H1 (cell line): ENCODE results near the gene GAB2. TPM values are rescaled to one million over a fixed set of nuclear protein-coding genes. Genes with fewer than 3 reads are reported as not detected.

Experiments
- JUN ChIP-seq: IDR thresholded peaks from 2 replicates; pipeline ENCODE4 v1.6.1; 2011; ENCODE audit warnings: low read depth, mild to moderate bottlenecking, improper control_type of control experiment, low read length
- NANOG ChIP-seq: IDR thresholded peaks from 2 replicates; pipeline ENCODE4 v1.6.1; 2011; ENCODE audit warnings: low read length, low read depth, mild to moderate bottlenecking, inconsistent platforms; ENCODE audit not compliant: insufficient read depth, poor library complexity, severe bottlenecking
- POLR2A ChIP-seq, 2 experiments: IDR thresholded peaks; 1 replicate in 1 of 2; 2 replicates in 1 of 2; pipeline ENCODE4 v1.6.1; 2011; ENCODE audit warnings: low read depth in 2 of 2, low read length in 2 of 2, mild to moderate bottlenecking in 2 of 2; ENCODE audit errors: control extremely low read depth in 1 of 2
- POLR2AphosphoS5 ChIP-seq: IDR thresholded peaks from 2 replicates; pipeline ENCODE4 v1.6.1; 2011; ENCODE audit warnings: low read depth, low read length
- polyA plus RNA-seq, 7 experiments: library from polyadenylated mRNA; depleted of rRNA in 3 of 7; stranded (reverse) in 5 of 7; unstranded in 2 of 7; fragments of >200 nt in 5 of 7; fragments of 200-250 nt in 2 of 7; gene quantifications; 1 replicate in 5 of 7; 2 replicates in 1 of 7; 4 replicates in 1 of 7; pipeline versions ENCODE4 v1.2.1 to v1.2.3, GENCODE V29; 2011 to 2013; ENCODE audit warnings: missing spikeins in 2 of 7, mixed read lengths in 2 of 7
- total RNA-seq: library from RNA; stranded (reverse); fragmentation: NEBNext Ultra II Directional; extraction: Animal tissue kit (Norgen Biotek cat#: 25700); gene quantifications from 2 replicates; pipeline ENCODE4 v1.2.1, GENCODE V29; 2021
- TF ChIP-seq, protein P1 (sequence below): IDR thresholded peaks from 2 replicates; pipeline ENCODE4 v1.6.1; 2012; ENCODE audit warnings: low read length, inconsistent platforms

The GAB2 gene
- total and polyA plus RNA-seq, 2 of the 8 experiments (the other 6 are each of a cell fraction or from before 2014, with no cell fraction given): 6.3 to 14.0 TPM

DNA sequence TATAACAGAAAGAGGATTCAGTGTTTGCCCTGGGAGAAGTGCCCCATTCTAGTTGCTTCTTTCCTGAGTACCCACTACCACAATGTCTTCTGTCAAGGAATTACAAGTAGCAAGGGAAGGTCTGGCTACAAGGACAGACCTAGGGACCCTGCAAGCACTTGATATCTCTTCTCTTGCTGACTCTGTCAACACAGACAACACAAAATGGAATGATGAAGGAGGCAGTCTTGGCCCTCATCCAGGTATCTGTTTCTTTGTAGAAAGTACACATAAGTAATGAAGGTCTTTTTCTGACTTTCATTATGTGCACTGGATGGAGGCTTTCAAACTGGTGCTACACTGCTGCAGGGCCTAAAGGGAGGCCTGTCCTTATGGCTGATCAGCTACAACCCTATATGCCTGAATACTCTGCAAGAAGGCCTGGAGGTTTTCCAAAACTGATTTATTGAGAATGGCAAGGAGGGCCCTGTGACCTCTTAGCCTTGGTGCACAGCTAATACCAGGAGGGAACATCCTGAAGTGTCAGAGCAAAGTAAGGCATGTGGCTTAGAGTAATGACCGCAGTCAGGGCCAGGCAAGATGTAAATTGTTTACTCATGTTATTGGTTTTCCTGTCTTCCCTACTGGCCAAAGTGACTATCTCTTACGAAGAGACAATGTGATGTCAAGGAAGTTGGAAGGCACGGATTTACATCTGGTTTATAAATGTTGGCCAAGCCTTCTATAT, 31.2 kb downstream of the GAB2 start (continued):
- TF ChIP-seq POLR2A (IDR thresholded peaks at IDR 0.05; ENCODE audit: control extremely low read depth in 1 of 2, low read depth in 2 of 2, low read length in 2 of 2): no peak
- TF ChIP-seq, protein P1, sequence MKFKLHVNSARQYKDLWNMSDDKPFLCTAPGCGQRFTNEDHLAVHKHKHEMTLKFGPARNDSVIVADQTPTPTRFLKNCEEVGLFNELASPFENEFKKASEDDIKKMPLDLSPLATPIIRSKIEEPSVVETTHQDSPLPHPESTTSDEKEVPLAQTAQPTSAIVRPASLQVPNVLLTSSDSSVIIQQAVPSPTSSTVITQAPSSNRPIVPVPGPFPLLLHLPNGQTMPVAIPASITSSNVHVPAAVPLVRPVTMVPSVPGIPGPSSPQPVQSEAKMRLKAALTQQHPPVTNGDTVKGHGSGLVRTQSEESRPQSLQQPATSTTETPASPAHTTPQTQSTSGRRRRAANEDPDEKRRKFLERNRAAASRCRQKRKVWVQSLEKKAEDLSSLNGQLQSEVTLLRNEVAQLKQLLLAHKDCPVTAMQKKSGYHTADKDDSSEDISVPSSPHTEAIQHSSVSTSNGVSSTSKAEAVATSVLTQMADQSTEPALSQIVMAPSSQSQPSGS: no peak
- TF ChIP-seq NANOG: no peak
- no peak for TF ChIP-seq JUN
- TF ChIP-seq POLR2AphosphoS5: no peak
